Endothelial cell of umbilical vein (primary cell): Measurements from ENCODE around the gene TBC1D19. TPM values are rescaled to one million over a fixed set of nuclear protein-coding genes. Genes with fewer than 3 reads are reported as not detected.

Source experiments
- BruUV-seq: library from RNA; stranded (reverse); fragments of 400-500 nt; replicated peaks from 2 replicates; lab custom pipeline; 2021; lab: Mats Ljungman, UMichigan
- CTCF ChIA-PET: fragments of 300-600, 350-600 bp; sonication (Branson Sonifier 250); formaldehyde crosslinking; loops from one replicate; lab custom pipeline; 2021; ENCODE audit warnings: antibody characterized with exemption, inconsistent platforms; lab: Charles Lee
- POLR2A ChIA-PET: fragments of 300-600, 350-600 bp; sonication (Branson Sonifier 250); formaldehyde crosslinking; loops from one replicate; lab custom pipeline; 2021; ENCODE audit warnings: antibody characterized with exemption, inconsistent platforms; lab: Charles Lee
- DNase-seq: peaks from one replicate; pipeline ENCODE4 v3.0.0-alpha.2; 2011; ENCODE audit warnings: low read depth, low spot score
- FAIRE-seq: peaks from 2 replicates; lab custom pipeline; 2011; peaks lifted over from hg19 to GRCh38; lab: Jason Lieb, UNC
- H2AFZ ChIP-seq: 2 replicates; pipeline ENCODE4 v1.6.0; 2012; ENCODE audit warnings: low read depth, low read length, control low read depth, inconsistent platforms
- H3K27ac ChIP-seq: 2 replicates; pipeline ENCODE4 v1.5.1; 2011; ENCODE audit warnings: low read depth, mild to moderate bottlenecking, control low read depth, low read length, moderate library complexity; ENCODE audit not compliant: insufficient read depth
- H3K27me3 ChIP-seq, 2 experiments: 2 replicates each; pipeline versions ENCODE4 v1.6.0 to v1.6.1; 2011; ENCODE audit warnings: low read length in 2 of 2, mixed read lengths in 1 of 2; ENCODE audit not compliant: control insufficient read depth in 2 of 2, insufficient read depth in 2 of 2
- H3K36me3 ChIP-seq, 2 experiments: 2 replicates in 1 of 2; 3 replicates in 1 of 2; pipeline ENCODE4 v1.5.1; 2011; ENCODE audit warnings: low read length in 2 of 2, mild to moderate bottlenecking in 1 of 2, moderate library complexity in 1 of 2; ENCODE audit not compliant: control insufficient read depth in 2 of 2, insufficient read depth in 2 of 2; ENCODE audit errors: extremely low read depth in 1 of 2
- H3K4me1 ChIP-seq: 3 replicates; pipeline ENCODE4 v1.5.1; 2011; ENCODE audit warnings: mild to moderate bottlenecking, low read length; ENCODE audit not compliant: control insufficient read depth, insufficient read depth; ENCODE audit errors: extremely low read depth
- H3K4me2 ChIP-seq: 2 replicates; pipeline ENCODE4 v1.6.1; 2011; ENCODE audit warnings: low read length, control low read depth, mixed read lengths; ENCODE audit not compliant: insufficient read depth
- H3K4me3 ChIP-seq, 3 experiments: fragments of 200-600 bp in 1 of 3; sonication (generic), shearing (Covaris generic) in 1 of 3; replicated peaks in 1 of 3; 2 replicates each; pipeline ENCODE4 v1.5.1; 2011 to 2016; ENCODE audit warnings: control low read depth in 3 of 3, low read length in 3 of 3, mild to moderate bottlenecking in 2 of 3, inconsistent platforms in 1 of 3, low read depth in 1 of 3, moderate library complexity in 1 of 3; ENCODE audit not compliant: insufficient read depth in 1 of 3
- H3K79me2 ChIP-seq: 2 replicates; pipeline ENCODE4 v1.6.0; 2012; ENCODE audit warnings: low read length, inconsistent platforms; ENCODE audit not compliant: control insufficient read depth, insufficient read depth
- H3K9ac ChIP-seq: replicated peaks from 2 replicates; pipeline ENCODE3; 2011; ENCODE audit warnings: low read length, control low read depth; ENCODE audit not compliant: insufficient read depth; ENCODE audit errors: extremely low read depth
- H3K9me1 ChIP-seq: replicated peaks from 3 replicates; pipeline ENCODE4 v1.6.0; 2011; ENCODE audit warnings: mild to moderate bottlenecking, low read length; ENCODE audit not compliant: control insufficient read depth, insufficient read depth; ENCODE audit errors: extremely low read depth
- H3K9me3 ChIP-seq: replicated peaks from 2 replicates; pipeline ENCODE4 v1.5.1; 2012; ENCODE audit warnings: low read length, inconsistent platforms; ENCODE audit not compliant: control insufficient read depth, insufficient read depth
- H4K20me1 ChIP-seq: replicated peaks from 2 replicates; pipeline ENCODE3; 2011; ENCODE audit warnings: mild to moderate bottlenecking, low read length; ENCODE audit not compliant: control insufficient read depth, insufficient read depth; ENCODE audit errors: extremely low read depth
- CTCF ChIP-seq, 2 donors: IDR thresholded peaks; 1 replicate in 1 of 2; 2 replicates in 1 of 2; pipeline ENCODE4 v1.5.1; 2011; ENCODE audit warnings: low read length in 2 of 2, mild to moderate bottlenecking in 2 of 2, moderate library complexity in 2 of 2, control low read depth in 1 of 2, inconsistent platforms in 1 of 2, low read depth in 1 of 2; ENCODE audit not compliant: insufficient read depth in 1 of 2; ENCODE audit errors: extremely low read depth in 1 of 2
- EZH2 ChIP-seq: IDR thresholded peaks from 2 replicates; pipeline ENCODE4 v1.6.1; 2012; ENCODE audit warnings: borderline replicate concordance, low read depth, mild to moderate bottlenecking, moderate library complexity, low read length, inconsistent platforms; ENCODE audit not compliant: severe bottlenecking
- FOS ChIP-seq: IDR thresholded peaks from 2 replicates; pipeline ENCODE4 v1.6.1; 2011; ENCODE audit warnings: mild to moderate bottlenecking, low read length, moderate library complexity, borderline replicate concordance; ENCODE audit not compliant: insufficient read depth
- GATA2 ChIP-seq: IDR thresholded peaks from 2 replicates; pipeline ENCODE4 v1.7.0; 2011; ENCODE audit warnings: low read depth, mild to moderate bottlenecking, moderate library complexity, mixed read lengths, low read length; ENCODE audit not compliant: insufficient read length, insufficient read depth
- JUN ChIP-seq: IDR thresholded peaks from 2 replicates; pipeline ENCODE4 v1.6.1; 2011; ENCODE audit warnings: borderline replicate concordance, low read depth; ENCODE audit not compliant: insufficient read length, insufficient read depth
- MAX ChIP-seq: IDR thresholded peaks from 2 replicates; pipeline ENCODE4 v1.6.1; 2011; ENCODE audit not compliant: insufficient read depth, insufficient read length
- MYC ChIP-seq: IDR thresholded peaks from one replicate; pipeline ENCODE4 v1.6.1; 2011; ENCODE audit warnings: mild to moderate bottlenecking, low read depth, low read length
- POLR2A ChIP-seq: IDR thresholded peaks from 2 replicates; pipeline ENCODE4 v1.6.1; 2012; ENCODE audit warnings: low read depth, mild to moderate bottlenecking, control low read depth, low read length
- POLR2AphosphoS5 ChIP-seq: IDR thresholded peaks from 2 replicates; pipeline ENCODE4 v1.6.1; 2012; ENCODE audit warnings: low read depth, mild to moderate bottlenecking, control low read depth, low read length, moderate library complexity; ENCODE audit not compliant: insufficient read depth
- dilution Hi-C: fragments of 300-500 bp; cut with MboI; formaldehyde crosslinking; loops from one replicate; pipeline ENCODE4 v1.15.0; 2019; ENCODE audit warnings: low sequenced_read_pairs; ENCODE audit not compliant: extremely low pct_ligation_motif_present
- intact Hi-C: fragments of 100-400 bp; cut with micrococcal nuclease; formaldehyde crosslinking; loops from one replicate; pipeline ENCODE4 v1.10.0; 2022
- polyA plus RNA-seq, 4 experiments: library from polyadenylated mRNA; depleted of rRNA in 3 of 4; stranded (reverse) in 3 of 4; unstranded in 1 of 4; fragments of >200 nt; gene quantifications; 2 replicates each; pipeline versions ENCODE4 v1.2.1 to v1.2.3, GENCODE V29; 2011 to 2012; ENCODE audit warnings: missing spikeins in 1 of 4
- total RNA-seq: library from RNA; stranded (reverse); gene quantifications from 2 replicates; pipeline ENCODE4 v1.2.3, GENCODE V29; 2021

Gene TBC1D19
- total and polyA plus RNA-seq, 2 donors (not counting 3 experiments of a cell fraction or from before 2014, with no cell fraction given), result 4.4 to 5.9 TPM

- peaks cover 20 to 41% of the 10 kb centered on the region in 2 experiments for H3K27me3 ChIP-seq
- no peak for FAIRE-seq
- no peak overlapping the region for H3K4me2 ChIP-seq
- H3K4me3 ChIP-seq, result no peak overlapping the region
- H3K79me2 ChIP-seq, result no peaks in the 10 kb centered on the region
- no peak overlapping the region for H3K9ac ChIP-seq
- no peaks in the 10 kb centered on the region for H4K20me1 ChIP-seq
- no peaks in the 10 kb centered on the region for H3K36me3 ChIP-seq
- no TSS peak for BruUV-seq
- intact Hi-C loops (no loop called here), dilution Hi-C loops (no loop called here)
- H3K9me1 ChIP-seq, result no peaks in the 10 kb centered on the region
- H3K4me1 ChIP-seq, result peaks cover 10% of the 10 kb centered on the region
- POLR2A ChIA-PET, result no interaction called here
- CTCF ChIA-PET, result no interaction called here
- H3K27ac ChIP-seq, result no peak overlapping the region
- no peak for DNase-seq
- TF ChIP-seq CTCF (IDR thresholded peaks at IDR 0.05; ENCODE audit: extremely low read depth in 1 of 2, insufficient read depth in 1 of 2, low read depth in 1 of 2, low read length in 2 of 2), result no peak
- no peak for TF ChIP-seq MAX
- TF ChIP-seq POLR2A, result no peak
- TF ChIP-seq POLR2AphosphoS5, result no peak
- TF ChIP-seq JUN, result no peak
- TF ChIP-seq MYC, result no peak
- no peak for TF ChIP-seq FOS
- TF ChIP-seq GATA2, result no peak
- no peak for TF ChIP-seq EZH2
- no peak overlapping the region for H2AFZ ChIP-seq
- no peaks in the 10 kb centered on the region for H3K9me3 ChIP-seq
Measured at GRCh38 chr4:26573389-26573794, 10.5 kb upstream of the TBC1D19 start.
